ENCODE results near the gene KCNJ14.

The KCNJ14 gene

GRCh38 chr19:48508729-48509411 is 53.5 kb downstream of the KCNJ14 start:
- no peak for DNase-seq (ENCODE audit: low spot score)

GRCh38 chr19:48509467-48510194 is 54.3 kb downstream of the KCNJ14 start:
- no peak for DNase-seq (ENCODE audit: low spot score)

GRCh38 chr19:48510421-48511268 is 55.3 kb downstream of the KCNJ14 start:
- peak; percentile 71 for DNase-seq (ENCODE audit: low spot score)

- no peak for DNase-seq (ENCODE audit: low spot score)
Observed at GRCh38 chr19:48511321-48511731, 56.0 kb downstream of the KCNJ14 start.

GRCh38 chr19:48511800-48512503 is 56.6 kb downstream of the KCNJ14 start, which contains the start of gene LMTK3:
TSS of gene LMTK3 (minus strand) at chr19:48511835. CDS start at chr19:48511576, 259 bp downstream.
- peak; percentile 86 for DNase-seq (ENCODE audit: low spot score)

- DNase-seq (ENCODE audit: low spot score), result peak; percentile 12
Observed at GRCh38 chr19:48512504-48513288, 57.3 kb downstream of the KCNJ14 start.

- peak; percentile 74 for DNase-seq (ENCODE audit: low spot score)
Observed at GRCh38 chr19:48513289-48514122, 58.1 kb downstream of the KCNJ14 start.

GRCh38 chr19:48514123-48514458 is 58.7 kb downstream of the KCNJ14 start:
- DNase-seq (ENCODE audit: low spot score), result no peak

GRCh38 chr19:48516536-48516935 is 61.2 kb downstream of the KCNJ14 start:
- DNase-seq (ENCODE audit: low spot score), result no peak

All from CD4-positive, alpha-beta T cell treated with Interleukin-15 for 4 hours (primary cell).